Breast epithelium (tissue), 3 donors: ENCODE data around the gene PRDM1.

Source experiments
- POLR2A ChIP-seq: fragments of 450-650 bp; IDR thresholded peaks from one replicate; pipeline ENCODE4 v1.6.1; 2016; ENCODE audit warnings: antibody characterized with exemption, mild to moderate bottlenecking, moderate library complexity
- POLR2AphosphoS5 ChIP-seq, 3 donors: sonication (generic); formaldehyde crosslinking; IDR thresholded peaks; one replicate each; pipeline ENCODE4 v1.6.1; 2017; ENCODE audit warnings: antibody characterized with exemption in 3 of 3
- TF ChIP-seq, protein P1 (sequence below), 3 donors: fragments of 450-650 bp; IDR thresholded peaks; one replicate each; pipeline ENCODE4 v1.5.1; 2016 to 2017; ENCODE audit warnings: antibody characterized with exemption in 3 of 3, mild to moderate bottlenecking in 3 of 3, moderate library complexity in 3 of 3

DNA sequence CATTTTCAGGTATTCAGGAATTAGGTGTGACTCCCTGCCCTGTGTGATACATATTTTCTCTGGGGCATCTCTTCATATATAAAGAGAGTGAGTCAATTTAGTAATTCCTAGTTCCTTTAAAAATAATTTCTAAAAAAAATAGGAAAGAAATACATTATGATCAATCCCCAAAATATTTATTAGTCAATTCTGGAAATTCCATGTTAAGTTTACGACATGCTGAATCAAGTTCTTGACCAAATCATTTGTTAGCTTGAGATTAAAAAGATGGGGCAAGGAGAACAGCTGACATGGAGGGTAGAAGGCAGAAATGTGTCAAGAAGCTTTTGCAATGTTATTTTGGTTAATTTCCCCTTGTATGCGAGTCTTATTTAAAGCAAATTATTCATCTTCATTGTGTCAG is 22.7 kb upstream of the PRDM1 start:
- TF ChIP-seq, protein P1, sequence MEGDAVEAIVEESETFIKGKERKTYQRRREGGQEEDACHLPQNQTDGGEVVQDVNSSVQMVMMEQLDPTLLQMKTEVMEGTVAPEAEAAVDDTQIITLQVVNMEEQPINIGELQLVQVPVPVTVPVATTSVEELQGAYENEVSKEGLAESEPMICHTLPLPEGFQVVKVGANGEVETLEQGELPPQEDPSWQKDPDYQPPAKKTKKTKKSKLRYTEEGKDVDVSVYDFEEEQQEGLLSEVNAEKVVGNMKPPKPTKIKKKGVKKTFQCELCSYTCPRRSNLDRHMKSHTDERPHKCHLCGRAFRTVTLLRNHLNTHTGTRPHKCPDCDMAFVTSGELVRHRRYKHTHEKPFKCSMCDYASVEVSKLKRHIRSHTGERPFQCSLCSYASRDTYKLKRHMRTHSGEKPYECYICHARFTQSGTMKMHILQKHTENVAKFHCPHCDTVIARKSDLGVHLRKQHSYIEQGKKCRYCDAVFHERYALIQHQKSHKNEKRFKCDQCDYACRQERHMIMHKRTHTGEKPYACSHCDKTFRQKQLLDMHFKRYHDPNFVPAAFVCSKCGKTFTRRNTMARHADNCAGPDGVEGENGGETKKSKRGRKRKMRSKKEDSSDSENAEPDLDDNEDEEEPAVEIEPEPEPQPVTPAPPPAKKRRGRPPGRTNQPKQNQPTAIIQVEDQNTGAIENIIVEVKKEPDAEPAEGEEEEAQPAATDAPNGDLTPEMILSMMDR (IDR thresholded peaks at IDR 0.05) = no peak
- TF ChIP-seq POLR2A = no peak
- no peak for TF ChIP-seq POLR2AphosphoS5 (IDR thresholded peaks at IDR 0.05)
